ENCODE results near the gene SCARB1.

The SCARB1 gene

GRCh38 chr12:124792961-124793441 lies 70.7 kb downstream of the SCARB1 start:
- DNase-seq = no peak

DNA sequence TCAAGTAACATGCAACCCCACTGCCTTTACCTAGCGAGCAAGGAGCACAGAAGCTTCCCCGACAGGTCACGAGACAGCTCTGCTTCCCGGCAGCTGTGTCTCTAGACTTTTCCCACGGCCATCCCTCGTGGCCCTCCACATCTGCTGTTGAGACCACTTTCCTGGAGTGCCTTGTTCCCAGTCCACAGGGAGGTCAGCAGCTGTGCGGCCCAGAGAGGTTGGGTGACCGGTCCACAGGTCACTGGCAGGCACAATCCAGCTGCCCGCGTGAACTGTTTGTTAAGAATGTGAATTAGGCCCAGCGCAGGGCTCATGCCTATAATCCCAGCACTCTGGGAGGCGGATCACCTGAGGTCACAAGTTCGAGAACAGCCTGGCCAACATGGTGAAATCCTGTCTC lies 71.5 kb downstream of the SCARB1 start:
- DNase-seq = no peak

DNA sequence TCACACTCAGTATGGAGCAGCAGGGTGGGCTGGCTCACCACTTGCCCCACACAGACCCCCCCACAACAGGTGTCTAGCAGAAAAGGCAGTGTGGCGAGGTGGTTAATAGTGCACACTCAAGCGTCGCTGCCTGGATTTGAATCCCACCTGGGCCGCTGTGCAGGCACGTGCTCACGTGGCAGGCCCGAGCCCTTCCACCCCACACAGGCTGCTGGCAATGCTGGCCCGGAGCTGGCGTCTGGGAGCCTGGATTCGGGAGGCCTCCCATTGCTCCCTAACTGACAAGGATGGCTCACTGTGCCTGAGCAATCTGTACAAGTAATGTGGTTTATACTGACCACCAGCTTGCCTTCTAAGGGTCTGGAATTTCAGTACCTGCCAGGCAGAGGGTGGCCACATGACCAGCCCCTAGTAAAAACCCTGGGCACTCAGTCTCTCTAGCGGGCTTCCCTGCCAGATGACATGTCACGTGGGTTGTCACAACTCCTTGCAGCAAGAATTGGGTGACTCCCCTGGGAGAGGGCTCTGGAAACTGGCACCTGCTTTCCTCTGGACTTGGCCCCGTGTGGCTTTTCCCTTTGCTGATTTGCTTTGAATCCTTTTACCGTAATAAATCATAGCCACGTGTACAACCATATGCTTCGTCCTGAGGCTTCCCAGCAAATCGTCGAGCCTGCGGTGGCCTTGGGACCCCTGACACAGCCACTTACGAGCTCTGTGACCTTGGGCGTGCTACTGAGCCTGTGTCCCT lies 72.8 kb downstream of the SCARB1 start:
- no peak for DNase-seq

DNA sequence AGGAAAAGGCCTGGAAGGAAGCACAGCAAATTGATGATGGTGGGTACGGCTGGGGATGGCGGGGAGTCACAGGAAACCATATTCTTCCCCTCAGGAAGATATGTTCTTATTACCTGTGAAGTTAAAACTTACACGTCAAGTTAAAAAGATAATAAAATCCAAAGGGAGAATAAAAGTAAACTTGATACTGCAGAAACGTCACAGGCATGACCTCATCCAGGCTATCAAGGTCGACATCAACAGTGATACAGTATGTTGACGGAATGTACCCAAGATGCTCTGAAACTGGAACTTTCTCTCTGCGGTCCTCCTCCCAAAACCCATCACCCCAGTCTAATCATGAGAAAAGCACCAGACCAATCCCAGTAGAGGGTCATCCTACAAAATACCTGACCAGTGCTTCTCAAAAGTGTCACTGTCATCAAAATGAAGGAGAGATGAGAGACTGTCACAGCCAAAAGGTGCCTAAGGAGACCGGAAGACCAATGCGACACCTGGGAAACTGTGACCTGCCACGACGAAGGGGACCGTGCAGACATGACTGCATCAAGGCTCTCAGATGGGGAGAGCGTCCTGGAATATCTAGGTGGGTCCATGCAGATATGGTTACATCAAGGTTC lies 74.6 kb downstream of the SCARB1 start:
- no peak for DNase-seq

DNA sequence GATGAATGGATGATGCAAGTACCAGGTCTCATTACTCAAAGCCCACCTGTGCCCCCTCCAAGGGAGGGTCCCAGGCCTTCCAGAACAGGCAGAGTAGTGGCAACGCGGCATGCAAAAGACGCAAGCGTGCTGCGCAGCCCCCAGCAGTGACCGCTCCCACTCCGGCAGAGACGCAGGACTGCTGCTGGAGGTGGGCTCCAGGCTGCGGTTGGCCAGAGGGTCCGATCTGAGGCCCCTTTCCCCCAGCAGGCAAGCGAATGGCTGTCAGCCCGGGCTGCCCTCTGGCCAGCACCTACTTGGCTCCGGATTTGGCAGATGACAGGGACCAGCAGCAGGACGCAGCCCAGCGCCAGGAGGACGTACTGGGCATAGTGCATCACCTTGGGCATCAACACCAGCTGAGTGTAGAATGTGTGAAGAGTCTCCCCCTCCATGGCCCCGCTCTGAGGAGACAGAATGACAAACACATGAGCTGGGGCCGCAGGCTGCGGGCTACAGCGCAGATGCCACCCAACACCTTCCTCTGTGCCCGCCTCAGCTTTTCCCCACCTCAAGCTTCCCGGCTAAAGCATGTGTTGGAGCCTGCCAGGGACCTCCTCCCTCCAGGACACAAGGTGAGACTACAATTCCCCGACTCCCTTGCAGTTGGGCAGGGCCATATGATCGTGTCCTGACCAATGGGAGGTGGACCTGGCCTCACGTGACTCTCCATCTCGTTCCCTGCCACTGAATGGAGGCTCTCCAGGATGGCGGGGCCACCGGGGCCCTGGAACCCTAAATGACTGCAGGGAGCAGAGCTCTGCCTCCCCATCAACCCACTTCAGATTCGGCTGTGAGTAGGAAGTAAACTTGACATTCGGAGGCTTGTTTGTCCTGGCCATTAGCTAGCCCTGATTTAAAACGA lies 77.4 kb downstream of the SCARB1 start:
- DNase-seq = peak in 13 of 14 donors; percentile 14 to 94 (median 61)

GRCh38 chr12:124784871-124785572 lies 78.6 kb downstream of the SCARB1 start:
- DNase-seq = no peak

GRCh38 chr12:124783087-124783486 lies 80.6 kb downstream of the SCARB1 start:
- no peak for DNase-seq

DNA sequence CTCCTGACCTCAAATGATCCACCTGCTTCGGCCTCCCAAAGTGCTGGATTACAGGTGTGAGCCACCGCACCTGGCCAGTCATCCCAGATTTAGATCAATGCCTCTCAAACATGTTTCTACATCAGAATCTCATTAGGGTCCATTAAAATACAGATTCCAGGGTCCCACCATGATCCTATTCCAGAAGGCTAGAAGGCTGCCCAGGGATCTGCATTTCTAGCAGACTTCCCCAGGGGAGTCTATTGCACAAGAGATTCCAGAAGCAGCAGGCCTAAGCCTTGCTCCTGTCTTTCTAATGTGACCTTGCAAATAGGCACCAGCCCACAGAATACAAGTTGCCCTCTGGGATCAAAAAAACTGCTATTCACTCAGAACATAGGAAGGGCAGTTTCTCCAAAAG lies 81.5 kb downstream of the SCARB1 start:
- no peak for DNase-seq

GRCh38 chr12:124780752-124781685 lies 82.6 kb downstream of the SCARB1 start:
- peak in 1 of 14 donors; percentile 50 for DNase-seq

DNA sequence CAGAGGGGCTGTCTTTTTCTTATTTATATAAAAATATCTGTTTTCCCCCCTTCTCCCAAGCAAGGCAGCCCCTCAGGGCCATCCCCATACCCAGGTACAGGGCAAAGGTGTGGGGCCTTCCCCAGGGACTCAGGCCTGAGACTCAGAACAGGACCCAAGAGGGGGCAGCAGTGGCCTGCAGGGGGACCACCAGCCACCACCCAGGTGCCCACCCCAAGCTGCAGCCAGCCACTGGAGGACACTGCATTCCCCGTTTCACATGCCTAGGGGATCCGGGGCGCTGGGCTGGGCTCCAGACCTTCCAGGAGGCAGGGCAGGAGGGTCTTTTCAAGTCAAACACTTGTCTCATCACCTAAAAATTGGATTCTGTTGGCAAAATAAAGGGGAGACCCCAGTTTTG lies 83.3 kb downstream of the SCARB1 start:
- no peak for DNase-seq

DNA sequence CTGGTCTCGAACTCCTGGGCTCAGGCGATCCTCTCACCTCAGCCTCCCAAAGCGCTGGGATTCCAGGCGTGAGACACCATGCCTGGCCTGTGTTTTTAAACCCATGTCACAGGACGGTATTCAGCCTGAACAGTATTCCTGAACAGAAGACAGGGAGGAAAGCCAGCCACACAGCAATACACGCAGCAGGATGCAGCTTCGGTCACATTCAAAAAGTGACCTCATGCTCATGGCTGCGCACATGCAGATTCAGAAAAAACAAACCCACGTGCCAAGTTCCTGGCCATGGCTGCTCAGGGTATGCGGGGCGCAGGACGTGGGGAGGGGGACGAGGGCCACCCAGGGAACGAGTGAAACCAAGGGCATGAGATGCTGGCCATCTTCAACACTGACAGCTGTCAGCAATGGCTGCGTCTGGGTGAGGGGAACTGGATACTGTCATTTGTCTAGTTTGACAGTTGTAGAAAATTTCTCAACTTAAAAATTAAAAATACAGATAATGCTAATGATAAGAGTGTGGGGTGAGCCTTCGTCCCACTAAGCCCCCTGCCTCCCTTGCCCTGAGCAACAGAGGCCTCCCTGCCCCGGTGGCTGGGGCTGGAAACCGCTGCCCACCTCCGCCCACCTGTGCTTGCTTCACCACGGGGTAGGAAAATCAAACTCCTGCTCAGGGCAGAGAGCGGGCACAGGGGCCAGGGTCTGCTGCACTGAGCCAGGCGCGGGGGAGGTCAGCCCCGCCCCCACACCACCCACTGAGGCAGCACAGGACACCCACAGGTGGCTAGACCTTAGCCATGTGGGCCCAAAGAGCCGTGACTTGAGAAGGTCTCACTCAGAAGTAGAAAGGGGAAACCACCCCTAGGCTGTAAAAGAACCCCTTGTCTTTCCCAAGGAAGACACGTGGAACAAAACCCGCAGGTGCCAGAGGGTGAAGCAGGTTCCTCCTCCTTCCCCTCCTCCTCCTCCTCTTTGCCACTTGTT lies 84.2 kb downstream of the SCARB1 start:
- peak in 1 of 14 donors; percentile 71 for DNase-seq

DNA sequence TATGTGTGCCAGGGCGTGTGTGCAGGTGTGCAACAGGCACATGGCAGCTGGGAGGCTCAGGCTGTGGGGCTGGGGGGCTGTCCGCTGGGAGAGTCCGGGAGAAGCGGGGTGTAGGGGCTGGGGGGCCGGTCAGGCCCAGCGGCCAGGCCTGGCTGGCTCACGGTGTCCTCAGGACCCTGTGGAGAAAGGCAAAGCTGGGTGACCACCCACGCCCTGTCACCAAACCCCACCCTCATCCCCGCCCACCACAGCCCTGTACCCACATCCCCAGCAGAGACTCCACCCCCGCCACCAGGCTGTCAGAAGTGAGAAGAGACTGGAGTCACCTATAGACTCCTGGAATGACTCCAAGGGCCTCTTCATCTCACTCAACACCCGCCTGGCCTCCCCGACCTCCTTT lies 85.3 kb downstream of the SCARB1 start:
- no peak for DNase-seq

DNA sequence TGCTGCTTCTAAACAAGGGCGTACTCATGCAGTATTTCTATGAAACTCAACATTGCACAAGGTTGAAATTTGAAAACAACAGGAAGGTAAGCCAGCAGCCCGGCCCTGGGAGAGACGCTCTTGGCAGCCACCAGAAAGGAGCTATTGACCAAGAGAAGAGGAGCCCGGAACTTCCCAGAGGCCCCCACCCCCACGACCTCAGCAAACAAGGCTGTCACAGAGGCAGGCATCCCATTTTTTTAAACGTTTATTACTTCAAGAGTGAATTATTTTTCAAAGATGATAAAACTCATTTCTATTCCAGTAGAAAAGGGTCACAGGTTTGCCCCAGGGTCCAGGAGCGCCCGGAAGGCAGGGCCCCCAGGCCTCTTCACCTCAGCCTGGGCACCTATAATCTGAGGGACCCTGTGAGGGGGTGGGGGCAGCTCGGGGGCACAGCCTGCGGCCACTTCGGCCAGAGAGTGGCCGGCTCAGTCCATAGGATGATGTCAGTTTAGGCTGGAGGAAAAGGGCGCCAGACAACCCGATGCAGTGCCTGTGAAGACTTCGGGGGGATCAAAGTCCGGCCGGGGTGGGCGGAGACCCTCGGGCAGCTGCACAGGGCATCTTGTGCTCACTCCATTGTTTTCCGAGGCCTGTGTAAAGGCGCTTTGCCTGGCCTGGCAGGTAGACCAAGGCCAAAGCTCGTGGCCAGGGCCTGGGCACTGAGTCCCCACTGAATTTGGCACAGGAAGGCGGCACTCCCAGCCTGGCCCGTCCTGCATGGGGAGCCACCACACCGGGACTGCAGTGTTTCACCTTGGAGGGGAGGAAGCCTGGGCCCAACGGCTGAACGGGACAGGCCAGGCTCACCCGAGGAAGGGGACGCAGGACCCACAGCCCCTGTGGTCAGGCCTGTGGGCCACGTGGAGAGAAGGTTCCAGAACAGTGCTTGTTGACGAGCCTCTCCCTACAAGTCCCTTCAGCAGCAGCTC lies 86.0 kb downstream of the SCARB1 start:
- no peak for DNase-seq

DNA sequence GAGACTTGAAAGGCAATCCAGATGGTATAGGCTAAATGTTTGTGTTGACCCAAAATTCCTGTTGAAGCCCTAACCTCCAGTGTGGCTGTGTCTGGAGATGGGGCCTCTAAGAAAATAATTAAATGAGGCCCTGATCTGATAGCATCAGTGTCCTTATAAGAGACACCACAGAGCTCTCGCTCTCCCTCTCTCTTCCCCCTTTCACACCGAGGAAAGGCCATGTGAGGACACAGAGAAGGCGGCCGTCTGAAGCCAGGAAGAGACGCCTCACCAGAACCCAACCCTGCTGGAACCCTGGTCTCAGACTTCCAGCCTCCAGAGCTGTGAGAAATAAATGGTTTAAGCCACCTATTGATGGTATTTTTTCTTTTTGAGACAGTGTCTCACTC lies 87.5 kb downstream of the SCARB1 start:
- no peak for DNase-seq

DNA sequence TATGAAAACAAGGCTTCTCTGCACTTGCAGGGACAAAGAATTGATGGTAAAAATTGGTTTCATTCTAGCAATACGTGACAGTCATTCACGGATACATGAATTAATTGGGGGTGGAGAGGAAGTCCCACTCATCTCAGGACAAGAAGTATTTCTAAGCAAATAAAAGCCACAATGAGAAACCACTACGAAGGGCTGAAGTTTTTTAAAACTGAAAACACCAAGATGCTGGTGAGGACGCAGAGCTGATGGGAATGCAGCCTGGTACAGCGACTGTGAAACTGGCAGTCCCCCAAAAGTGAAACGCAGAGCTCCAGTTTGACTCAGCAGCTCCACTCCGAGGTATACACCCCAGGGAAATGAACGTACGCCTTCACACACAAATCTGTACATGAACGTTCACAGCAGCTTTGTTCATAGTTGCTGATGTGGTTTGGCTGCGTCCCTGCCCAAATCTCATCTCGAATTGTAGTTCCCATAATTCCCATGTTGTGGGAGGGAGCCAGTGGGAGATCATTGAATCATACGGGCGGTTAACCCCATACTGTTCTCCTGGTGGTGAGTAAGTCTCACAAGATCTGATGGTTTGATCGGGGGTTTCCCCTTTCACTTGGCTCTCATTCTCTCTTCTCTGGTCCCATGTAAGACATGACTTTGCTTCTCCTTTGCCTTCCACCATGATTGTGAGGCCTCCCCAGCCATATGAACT lies 89.0 kb downstream of the SCARB1 start:
- DNase-seq = peak in 4 of 14 donors; percentile 17 to 49 (median 40)

GRCh38 chr12:124774054-124774461 lies 89.6 kb downstream of the SCARB1 start:
- peak in 1 of 14 donors; percentile 26 for DNase-seq

DNA sequence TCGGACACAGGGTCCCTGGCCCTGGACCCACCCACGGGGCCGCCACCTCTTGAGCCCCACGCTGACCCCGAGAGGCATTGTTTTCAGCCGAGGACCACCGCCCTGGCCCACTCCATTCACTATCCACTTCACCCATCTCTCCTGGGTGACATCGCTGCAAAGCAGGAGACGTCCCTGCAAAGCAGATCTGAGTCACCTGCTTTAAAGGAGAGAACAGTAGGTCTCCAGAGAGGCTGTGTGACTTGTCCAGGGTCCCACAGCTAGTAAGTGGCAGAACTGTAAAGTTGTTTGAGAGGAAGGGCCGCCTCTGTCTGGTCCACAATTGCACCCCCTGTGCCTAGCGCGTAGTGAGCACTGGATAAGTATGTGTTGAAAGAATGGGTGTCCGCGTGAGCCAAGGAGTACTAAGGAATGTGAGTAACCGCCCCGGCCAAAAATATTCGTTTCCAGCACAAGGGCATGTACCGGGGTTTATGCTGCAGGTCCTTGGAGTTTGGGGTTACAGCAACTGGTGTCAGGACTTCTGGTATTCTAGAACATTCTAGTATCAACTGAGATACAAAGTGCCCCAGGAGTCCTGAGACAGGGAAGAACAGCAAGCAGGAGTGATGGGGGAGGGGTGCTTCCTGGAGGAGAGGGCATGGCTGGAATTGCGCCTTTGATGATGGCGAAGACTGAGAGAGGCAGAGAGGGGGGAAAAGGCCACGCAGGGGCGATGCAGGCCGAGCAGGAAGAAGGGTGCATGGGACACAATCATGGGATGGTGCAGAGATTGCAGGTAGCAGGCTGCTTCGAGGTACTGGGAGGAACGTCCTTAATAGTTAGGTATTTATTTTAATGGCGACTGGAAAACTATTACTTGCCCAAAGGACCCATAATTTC lies 91.1 kb downstream of the SCARB1 start:
- DNase-seq = no peak

All from C1 segment of cervical spinal cord (tissue), 14 donors.